ENCODE data around the gene PIGX. TPM values are rescaled to one million over a fixed set of nuclear protein-coding genes. Genes with fewer than 3 reads are reported as not detected.

Gene PIGX
- total RNA-seq, 1 experiment from 2014 or later = 32.7 TPM

GRCh38 chr3:196782511-196782910 lies 70.3 kb downstream of the PIGX start:
- Histone ChIP-seq H3K27ac (no peak overlapping the region), H3K4me1 (replicated peaks) (peaks cover 10% of the 10 kb centered on the region), H3K4me3 (no peak overlapping the region), H3K9me3 (replicated peaks) (peaks cover 5% of the 10 kb centered on the region; the same call in 1 of the 2 replicates), H3K27me3 (replicated peaks) (no peaks in the 10 kb centered on the region), H3K36me3 (peaks cover 13% of the 10 kb centered on the region)
- DNase-seq (ENCODE audit: low read depth in 1 of 2, low spot score in 2 of 2) = no peak

Other genes with a start within 250 kb of the PIGX start
- 11.9 and 17.1 TPM in 2 replicates for gene RNF168, start 208.6 kb upstream of the PIGX start, total RNA-seq (2014; rRNA removed; shearing (Covaris generic))
- not detected in 2 replicates for gene SMCO1, start 197.0 kb upstream of the PIGX start, total RNA-seq (2014; rRNA removed; shearing (Covaris generic))
- 9.3 and 12.7 TPM in 2 replicates for gene WDR53, start 143.8 kb upstream of the PIGX start, total RNA-seq (2014; rRNA removed; shearing (Covaris generic))
- 18.3 and 20.4 TPM in 2 replicates for gene FBXO45, start 143.7 kb upstream of the PIGX start, total RNA-seq (2014; rRNA removed; shearing (Covaris generic))
- 0.11 TPM in 1 of 2 replicates, not detected in the other for gene NRROS, start 72.7 kb upstream of the PIGX start, total RNA-seq (2014; rRNA removed; shearing (Covaris generic))
- 2.0 and 2.5 TPM in 2 replicates for gene CEP19, start 127 bp upstream of the PIGX start, total RNA-seq (2014; rRNA removed; shearing (Covaris generic))
- gene PAK2, start 27.5 kb downstream of the PIGX start, total RNA-seq (2014; rRNA removed; shearing (Covaris generic)) = 19.5 and 22.4 TPM in 2 replicates
- 35.6 and 43.0 TPM in 2 replicates for gene SENP5, start 155.5 kb downstream of the PIGX start, total RNA-seq (2014; rRNA removed; shearing (Covaris generic))
- gene NCBP2, start 230.2 kb downstream of the PIGX start, total RNA-seq (2014; rRNA removed; shearing (Covaris generic)) = 44.8 and 44.9 TPM in 2 replicates

All from SJSA1 (cell line).